GM23338 (cell line): ENCODE measurements around the gene B4GALT1. TPM values are rescaled to one million over a fixed set of nuclear protein-coding genes. Genes with fewer than 3 reads are reported as not detected.

Experiments used
- ATAC-seq: fragments of 200-7000 bp; cut with Tn5 transposase; 3 replicates; pipeline ENCODE4 v1.9.1; 2020
- DNase-seq: peaks from one replicate; pipeline ENCODE4 v3.0.0-alpha.2; 2015; ENCODE audit warnings: low spot score
- H2AFZ ChIP-seq: fragments of 200-600 bp; sonication (generic); 2 replicates; pipeline ENCODE4 v1.8.0; 2016; ENCODE audit warnings: antibody characterized with exemption, mild to moderate bottlenecking, moderate library complexity
- H3F3A ChIP-seq: fragments of 200-600 bp; sonication (generic); replicated peaks from 2 replicates; pipeline ENCODE4 v1.8.0; 2017; ENCODE audit warnings: antibody characterized with exemption, mixed run types, low read depth
- H3K27ac ChIP-seq: fragments of 200-600 bp; sonication (generic); 2 replicates; pipeline ENCODE4 v1.6.1; 2016; ENCODE audit warnings: low read depth
- H3K27me3 ChIP-seq: fragments of 200-600 bp; sonication (generic); 2 replicates; pipeline ENCODE4 v1.8.0; 2016; ENCODE audit warnings: mild to moderate bottlenecking, mixed run types, moderate library complexity; ENCODE audit not compliant: insufficient read depth
- H3K36me3 ChIP-seq: fragments of 200-600 bp; sonication (generic); 2 replicates; pipeline ENCODE4 v1.8.0; 2016; ENCODE audit warnings: mild to moderate bottlenecking; ENCODE audit not compliant: insufficient read depth
- H3K4me1 ChIP-seq: fragments of 200-600 bp; sonication (generic); 2 replicates; pipeline ENCODE4 v1.8.0; 2016; ENCODE audit warnings: mild to moderate bottlenecking, moderate library complexity; ENCODE audit not compliant: insufficient read depth
- H3K4me2 ChIP-seq: fragments of 200-600 bp; sonication (generic); 2 replicates; pipeline ENCODE4 v1.7.1; 2017; ENCODE audit warnings: mixed run types
- H3K4me3 ChIP-seq: fragments of 200-600 bp; sonication (generic); 2 replicates; pipeline ENCODE4 v1.6.1; 2016; ENCODE audit warnings: mixed run types
- H3K79me2 ChIP-seq: fragments of 200-600 bp; sonication (generic); replicated peaks from 2 replicates; pipeline ENCODE4 v1.8.0; 2017; ENCODE audit warnings: mild to moderate bottlenecking; ENCODE audit not compliant: insufficient read depth
- H3K9me2 ChIP-seq: fragments of 200-600 bp; sonication (generic); 2 replicates; pipeline ENCODE4 v1.8.0; 2017; ENCODE audit not compliant: insufficient read depth
- H4K20me1 ChIP-seq: fragments of 200-600 bp; sonication (generic); replicated peaks from 2 replicates; pipeline ENCODE4 v1.8.0; 2017; ENCODE audit warnings: mild to moderate bottlenecking; ENCODE audit not compliant: insufficient read depth
- H3K27ac Mint-ChIP-seq: 2 replicates; pipeline ENCODE4 v1.8.0; 2020; ENCODE audit warnings: inconsistent platforms, mild to moderate bottlenecking, moderate library complexity, mixed read lengths
- H3K27me3 Mint-ChIP-seq: 3 replicates; pipeline ENCODE4 v1.8.0; 2022; ENCODE audit warnings: low read depth, mild to moderate bottlenecking, moderate library complexity, mixed read lengths, inconsistent platforms; ENCODE audit not compliant: insufficient read depth, poor library complexity
- H3K36me3 Mint-ChIP-seq: 3 replicates; pipeline ENCODE4 v1.8.0; 2021; ENCODE audit warnings: low read depth, mild to moderate bottlenecking, inconsistent platforms, moderate library complexity, mixed read lengths
- H3K4me1 Mint-ChIP-seq: 3 replicates; pipeline ENCODE4 v1.8.0; 2020; ENCODE audit warnings: mild to moderate bottlenecking, inconsistent platforms, mixed read lengths
- H3K4me3 Mint-ChIP-seq: 3 replicates; pipeline ENCODE4 v1.8.0; 2021; ENCODE audit warnings: moderate library complexity, mild to moderate bottlenecking, inconsistent platforms, mixed read lengths
- H3K9me3 Mint-ChIP-seq: 3 replicates; pipeline ENCODE4 v1.8.0; 2020; ENCODE audit warnings: moderate library complexity, mild to moderate bottlenecking, inconsistent platforms, mixed read lengths
- EZH2 ChIP-seq: fragments of 200-600 bp; sonication (generic); IDR thresholded peaks from one replicate; pipeline ENCODE4 v1.8.0; 2017; ENCODE audit warnings: antibody characterized with exemption, mild to moderate bottlenecking, low read depth; ENCODE audit not compliant: unreplicated experiment
- EZH2phosphoT487 ChIP-seq: fragments of 200-600 bp; sonication (generic); IDR thresholded peaks from one replicate; pipeline ENCODE4 v1.8.1; 2018; ENCODE audit warnings: antibody characterized with exemption; ENCODE audit not compliant: unreplicated experiment
- JUNB ChIP-seq: IDR thresholded peaks from one replicate; pipeline ENCODE4 v1.6.1; 2016; ENCODE audit warnings: antibody characterized with exemption; ENCODE audit not compliant: unreplicated experiment
- NANOG ChIP-seq: IDR thresholded peaks from 2 replicates; pipeline ENCODE4 v1.6.1; 2016; ENCODE audit warnings: antibody characterized with exemption, borderline replicate concordance
- ZNF114 ChIP-seq: fragments of 250-450 bp; sonication (Bioruptor Pico); IDR thresholded peaks from 2 replicates; pipeline ENCODE4 v1.5.0; 2020; ENCODE audit warnings: mild to moderate bottlenecking, moderate library complexity
- ZNF331 ChIP-seq: fragments of 250-450 bp; sonication (Bioruptor Pico); IDR thresholded peaks from 2 replicates; pipeline ENCODE4 v1.5.0; 2020; ENCODE audit warnings: low read depth, mild to moderate bottlenecking, moderate library complexity
- polyA plus RNA-seq: library from polyadenylated mRNA; unstranded; fragments of >200 nt; fragmentation: Nextera tagmentation; extraction: Ambion mirVana; gene quantifications from 2 replicates; pipeline ENCODE4 v1.2.1, GENCODE V29; 2016
- total RNA-seq: library from RNA; depleted of rRNA; stranded (reverse); fragments of >200 nt; shearing (Covaris generic); gene quantifications from 2 replicates; pipeline ENCODE4 v1.2.3, GENCODE V29; 2014
- TF ChIP-seq, protein P1 (sequence below), 2 experiments: fragments of 200-600 bp in 1 of 2; sonication (generic) in 1 of 2; conservative IDR thresholded peaks; 2 replicates each; pipeline versions ENCODE4 v1.5.1 to v1.6.1; 2016 to 2017; ENCODE audit warnings: antibody characterized with exemption in 2 of 2, low read depth in 2 of 2, mild to moderate bottlenecking in 2 of 2, moderate library complexity in 1 of 2

The B4GALT1 gene
- total and polyA plus RNA-seq, 2 experiments from 2014 or later, result 6.3 to 15.8 TPM

DNA sequence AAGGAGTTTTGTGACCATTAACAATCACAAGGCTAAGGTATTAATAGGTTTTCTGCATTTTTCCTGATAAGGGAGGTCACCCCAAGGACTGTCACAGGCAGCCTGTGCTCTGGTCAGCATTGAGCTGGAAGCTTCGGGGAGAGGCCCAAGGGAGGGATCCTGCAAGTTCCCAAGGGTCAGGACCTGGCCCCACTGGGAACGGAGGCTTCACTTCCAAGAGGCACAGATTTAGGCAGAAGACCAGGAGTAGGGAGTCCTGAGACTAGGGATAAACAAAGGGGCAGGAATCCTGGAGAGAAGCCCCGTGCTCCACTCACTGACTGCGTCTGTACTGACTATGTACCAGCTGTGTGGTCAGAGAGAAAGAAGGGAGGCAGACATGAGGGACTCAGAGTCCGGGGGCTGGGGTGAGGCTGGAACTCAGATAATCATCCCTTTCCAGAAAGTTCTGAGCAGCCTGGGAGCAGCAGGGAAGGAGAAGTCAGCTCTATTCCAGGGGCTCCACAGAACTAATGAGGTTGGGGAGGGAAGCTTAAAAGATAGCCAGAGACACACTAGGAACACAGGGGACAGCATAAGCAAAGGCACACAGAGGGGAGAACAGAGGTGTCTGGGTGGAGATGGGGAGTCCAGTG, 37.8 kb downstream of the B4GALT1 start (continued):
- TF ChIP-seq, protein P1, sequence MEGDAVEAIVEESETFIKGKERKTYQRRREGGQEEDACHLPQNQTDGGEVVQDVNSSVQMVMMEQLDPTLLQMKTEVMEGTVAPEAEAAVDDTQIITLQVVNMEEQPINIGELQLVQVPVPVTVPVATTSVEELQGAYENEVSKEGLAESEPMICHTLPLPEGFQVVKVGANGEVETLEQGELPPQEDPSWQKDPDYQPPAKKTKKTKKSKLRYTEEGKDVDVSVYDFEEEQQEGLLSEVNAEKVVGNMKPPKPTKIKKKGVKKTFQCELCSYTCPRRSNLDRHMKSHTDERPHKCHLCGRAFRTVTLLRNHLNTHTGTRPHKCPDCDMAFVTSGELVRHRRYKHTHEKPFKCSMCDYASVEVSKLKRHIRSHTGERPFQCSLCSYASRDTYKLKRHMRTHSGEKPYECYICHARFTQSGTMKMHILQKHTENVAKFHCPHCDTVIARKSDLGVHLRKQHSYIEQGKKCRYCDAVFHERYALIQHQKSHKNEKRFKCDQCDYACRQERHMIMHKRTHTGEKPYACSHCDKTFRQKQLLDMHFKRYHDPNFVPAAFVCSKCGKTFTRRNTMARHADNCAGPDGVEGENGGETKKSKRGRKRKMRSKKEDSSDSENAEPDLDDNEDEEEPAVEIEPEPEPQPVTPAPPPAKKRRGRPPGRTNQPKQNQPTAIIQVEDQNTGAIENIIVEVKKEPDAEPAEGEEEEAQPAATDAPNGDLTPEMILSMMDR (conservative IDR thresholded peaks at IDR 0.05; ENCODE audit: low read depth in 2 of 2), result no peak

DNA sequence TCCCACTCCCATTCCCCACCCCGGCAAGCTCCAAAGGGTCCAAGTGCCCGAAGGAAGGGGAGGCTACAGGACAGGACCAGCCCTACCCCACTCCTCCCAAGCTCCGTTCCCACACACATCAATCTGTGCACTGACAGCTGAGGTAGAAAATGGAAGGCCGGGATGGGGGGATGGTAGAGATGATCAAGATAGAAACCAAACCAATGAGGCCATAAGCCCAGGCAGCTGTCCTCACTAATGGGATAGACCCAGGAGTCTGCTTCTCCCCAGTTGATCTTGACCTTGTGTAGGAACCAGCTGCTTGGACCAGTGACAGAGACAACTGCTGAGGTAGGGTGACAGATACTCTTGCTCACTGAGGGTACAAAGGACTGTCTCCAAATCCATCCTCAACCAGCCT, 38.6 kb downstream of the B4GALT1 start:
- H4K20me1 ChIP-seq, result no peaks in the 10 kb centered on the region; the same call in 1 of the 2 replicates
- no peak for TF ChIP-seq EZH2
- no peak for TF ChIP-seq ZNF114
- TF ChIP-seq, protein P1 (conservative IDR thresholded peaks at IDR 0.05; ENCODE audit: low read depth in 2 of 2), result no peak
- no peak for TF ChIP-seq ZNF331 (CRISPR knock-in tag)
- peaks cover 16% of the 10 kb centered on the region for H3K36me3 Mint-ChIP-seq
- no peaks in the 10 kb centered on the region for H3K36me3 ChIP-seq
- no peaks in the 10 kb centered on the region for H3F3A ChIP-seq
- H3K79me2 ChIP-seq, result no peaks in the 10 kb centered on the region
- H3K4me2 ChIP-seq, result no peak overlapping the region
- H3K4me3 ChIP-seq, result no peak overlapping the region
- no peak overlapping the region for H3K27ac ChIP-seq
- peaks cover 2% of the 10 kb centered on the region for H3K27me3 Mint-ChIP-seq
- H3K4me1 Mint-ChIP-seq, result peaks cover 6% of the 10 kb centered on the region
- no peaks in the 10 kb centered on the region for H3K27me3 ChIP-seq
- H3K27ac Mint-ChIP-seq, result no peak overlapping the region
- H3K9me3 Mint-ChIP-seq, result peaks cover 3% of the 10 kb centered on the region; the same call in 1 of the 3 replicates
- H3K4me1 ChIP-seq, result no peaks in the 10 kb centered on the region
- DNase-seq, result no peak
- no peak for ATAC-seq
- no peak overlapping the region for H3K4me3 Mint-ChIP-seq
- peaks cover 4% of the 10 kb centered on the region; the same call in 1 of the 2 replicates for H3K9me2 ChIP-seq
- H2AFZ ChIP-seq, result no peak overlapping the region

DNA sequence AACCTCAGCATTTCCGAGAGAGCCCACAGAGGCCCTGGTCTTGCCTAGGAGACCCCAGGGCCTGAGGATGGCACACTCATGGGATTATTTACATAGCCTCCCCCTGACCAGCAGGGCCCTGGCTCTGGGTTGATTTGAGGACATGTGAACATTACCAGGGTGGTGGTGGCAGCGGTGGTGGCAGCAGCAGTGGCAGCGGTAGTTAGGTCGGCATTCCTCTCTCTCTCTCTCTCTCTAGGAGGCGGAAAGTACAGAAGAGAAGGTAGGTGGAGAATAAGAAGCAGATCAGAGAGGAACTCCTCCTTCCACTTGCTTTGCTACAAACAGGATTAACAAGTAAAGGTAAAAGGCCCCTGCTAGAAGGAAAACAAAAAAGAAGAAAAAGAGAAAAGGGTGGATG, 39.3 kb downstream of the B4GALT1 start:
- no peaks in the 10 kb centered on the region for H3K4me1 ChIP-seq
- DNase-seq (no peak), ATAC-seq (no peak)
- no peak overlapping the region for H2AFZ ChIP-seq
- peaks cover 3% of the 10 kb centered on the region; the same call in 1 of the 3 replicates for H3K9me3 Mint-ChIP-seq
- H4K20me1 ChIP-seq, result no peaks in the 10 kb centered on the region; the same call in 1 of the 2 replicates
- no peaks in the 10 kb centered on the region for H3K36me3 ChIP-seq
- H3K27me3 Mint-ChIP-seq, result peaks cover 2% of the 10 kb centered on the region
- H3K4me3 Mint-ChIP-seq, result no peak overlapping the region
- H3F3A ChIP-seq, result no peaks in the 10 kb centered on the region
- H3K9me2 ChIP-seq, result peaks cover 4% of the 10 kb centered on the region; the same call in 1 of the 2 replicates
- H3K27me3 ChIP-seq, result no peaks in the 10 kb centered on the region
- no peak overlapping the region for H3K27ac Mint-ChIP-seq
- no peak overlapping the region for H3K4me2 ChIP-seq
- no peak overlapping the region for H3K27ac ChIP-seq
- H3K4me3 ChIP-seq, result no peak overlapping the region
- H3K36me3 Mint-ChIP-seq, result peaks cover 16% of the 10 kb centered on the region
- H3K4me1 Mint-ChIP-seq, result peaks cover 6% of the 10 kb centered on the region
- H3K79me2 ChIP-seq, result no peaks in the 10 kb centered on the region
- no peak for TF ChIP-seq EZH2
- no peak for TF ChIP-seq JUNB
- TF ChIP-seq EZH2phosphoT487, result no peak
- no peak for TF ChIP-seq NANOG
- TF ChIP-seq, protein P1 (conservative IDR thresholded peaks at IDR 0.05; ENCODE audit: low read depth in 2 of 2), result no peak
